Lung (tissue), 12 donors: ENCODE data around the gene H2AZ1. TPM values are rescaled to one million over a fixed set of nuclear protein-coding genes. Genes with fewer than 3 reads are reported as not detected.

ENCODE experiments used
- ATAC-seq: fragments of 200-7000 bp; cut with Tn5 transposase; one replicate; pipeline ENCODE4 v1.9.1; 2020; ENCODE audit warnings: moderate number of reproducible peaks; ENCODE audit not compliant: insufficient read depth, low FRiP score
- DNase-seq, 3 donors: peaks; one replicate each; pipeline ENCODE4 v3.0.0-alpha.2; 2013 to 2017
- H3K27ac ChIP-seq, 2 donors: one replicate each; pipeline ENCODE4 v1.5.1; 2013; ENCODE audit warnings: mild to moderate bottlenecking in 2 of 2, moderate library complexity in 2 of 2, control low read depth in 1 of 2, inconsistent platforms in 1 of 2, low read depth in 1 of 2, low read length in 1 of 2
- H3K27me3 ChIP-seq, 3 donors: one replicate each; pipeline ENCODE4 v1.5.1; 2013; ENCODE audit warnings: low read length in 2 of 3; ENCODE audit not compliant: control insufficient read depth in 3 of 3, insufficient read depth in 3 of 3
- H3K36me3 ChIP-seq, 4 donors: one replicate each; pipeline ENCODE4 v1.5.1; 2013; ENCODE audit warnings: low read length in 4 of 4, mild to moderate bottlenecking in 1 of 4, moderate library complexity in 1 of 4; ENCODE audit not compliant: control insufficient read depth in 4 of 4, insufficient read depth in 4 of 4
- H3K4me1 ChIP-seq, 5 donors: one replicate each; pipeline ENCODE4 v1.5.1; 2013; ENCODE audit warnings: low read length in 5 of 5, mild to moderate bottlenecking in 2 of 5, moderate library complexity in 1 of 5; ENCODE audit not compliant: control insufficient read depth in 5 of 5, insufficient read depth in 5 of 5
- H3K4me3 ChIP-seq: one replicate; pipeline ENCODE4 v1.5.1; 2013; ENCODE audit warnings: mild to moderate bottlenecking, control low read depth, moderate library complexity
- H3K9ac ChIP-seq, 2 donors: one replicate each; pipeline ENCODE4 v1.5.1; 2013; ENCODE audit warnings: low read length in 2 of 2, control low read depth in 1 of 2; ENCODE audit not compliant: insufficient read depth in 1 of 2
- H3K9me3 ChIP-seq, 4 donors: one replicate each; pipeline ENCODE4 v1.5.1; 2013; ENCODE audit warnings: low read length in 3 of 4, mild to moderate bottlenecking in 1 of 4, moderate library complexity in 1 of 4; ENCODE audit not compliant: control insufficient read depth in 4 of 4, insufficient read depth in 3 of 4
- CTCF ChIP-seq: IDR thresholded peaks from 2 replicates; pipeline ENCODE4 v1.5.1; 2012; ENCODE audit warnings: mild to moderate bottlenecking; ENCODE audit errors: control extremely low read depth, extremely low read depth
- WGBS, 2 donors: extraction: QIAGEN DNeasy Blood & Tissue Kit; methylation state at CpG; one replicate each; pipeline ENCODE4 v1.1.7; 2013; 5-methylcytosine and 5-hydroxymethylcytosine counted together
- polyA plus RNA-seq, 2 donors: library from polyadenylated mRNA; stranded (reverse); fragments of 200-250 nt; gene quantifications; one replicate each; pipeline ENCODE4 v1.2.1, GENCODE V29; 2013
- total RNA-seq, 2 donors: library from RNA; depleted of rRNA in 1 of 2; stranded (reverse); fragments of >200 nt in 1 of 2; gene quantifications; one replicate each; pipeline ENCODE4 v1.2.1, GENCODE V29; 2014 to 2021
- donor health status: control.
- donor health status: control.
- donor health status: Bipolar disorder and iron deficiency.
- donor health status: healthy.
- donor health status: DM: yes; HTN: yes; CAD: no.

The H2AZ1 gene
- total and polyA plus RNA-seq, 4 donors: 110 to 229 (median 144) TPM

GRCh38 chr4:99950913-99951254 lies 809 bp upstream of the H2AZ1 start:
- peaks cover 0 to 13% (median 1%) of the 10 kb centered on the region in 4 donors for H3K36me3 ChIP-seq
- H3K27ac ChIP-seq: peak overlapping the region; percentile 89 to 96
- ATAC-seq (no peak), DNase-seq (no peak)
- 0 to 1% methylated on average over 8 of the region's 8 CpGs for WGBS, 2 donors
- H3K4me1 ChIP-seq: peaks cover 0 to 25% (median 7%) of the 10 kb centered on the region in 5 donors
- no peak for TF ChIP-seq CTCF
- H3K27me3 ChIP-seq: no peaks in the 10 kb centered on the region
- no peaks in the 10 kb centered on the region for H3K9me3 ChIP-seq
- peak overlapping the region; percentile 56 to 65 for H3K9ac ChIP-seq
- H3K4me3 ChIP-seq: peak overlapping the region; percentile 41

- ATAC-seq (peak; percentile 31), DNase-seq (peak; percentile 94 to 98 (median 98))
- no peaks in the 10 kb centered on the region for H3K27me3 ChIP-seq
- peaks cover 3 to 39% (median 14%) of the 10 kb centered on the region in 5 donors for H3K4me1 ChIP-seq
- peak; percentile 76 for TF ChIP-seq CTCF
- no peaks in the 10 kb centered on the region for H3K9me3 ChIP-seq
- H3K36me3 ChIP-seq: peaks cover 0 to 13% (median 2%) of the 10 kb centered on the region in 4 donors
- peak overlapping the region; percentile 91 to 94 for H3K9ac ChIP-seq
- 1% methylated on average over 90 to 98 of the region's 98 CpGs for WGBS, 2 donors
- peak overlapping the region; percentile 48 for H3K4me3 ChIP-seq
- peak overlapping the region; percentile 90 for H3K27ac ChIP-seq
Measured at GRCh38 chr4:99949034-99949998, 759 bp downstream of the H2AZ1 start.

GRCh38 chr4:99947608-99948007 lies 2.5 kb downstream of the H2AZ1 start:
- TF ChIP-seq CTCF: no peak
- Histone ChIP-seq H3K36me3 (peaks cover 0 to 13% (median 3%) of the 10 kb centered on the region in 4 donors), H3K4me3 (no peak overlapping the region), H3K27ac (peak overlapping the region in 1 of 2 donors; percentile 95), H3K4me1 (peaks cover 3 to 39% (median 17%) of the 10 kb centered on the region in 5 donors), H3K27me3 (no peaks in the 10 kb centered on the region), H3K9me3 (no peaks in the 10 kb centered on the region), H3K9ac (no peak overlapping the region)
- DNase-seq: peak in 2 of 3 donors; percentile 6 to 12
- 87 to 88% methylated on average over 4 of the region's 4 CpGs for WGBS, 2 donors
- no peak for ATAC-seq
